Activated CD4-positive, CD25-positive, alpha-beta regulatory T cell (primary cell): ENCODE results near the gene SLC8A1.

Experiments used
- DNase-seq, 4 experiments: peaks; one replicate each; lab custom pipeline; 2025; lab: John Stamatoyannopoulos, UW

The SLC8A1 gene

GRCh38 chr2:40352041-40352702 is 99.7 kb downstream of the SLC8A1 start:
- no peak for DNase-seq

- no peak for DNase-seq
Observed at GRCh38 chr2:40348665-40349064, 103.2 kb downstream of the SLC8A1 start.

GRCh38 chr2:40348038-40348437 is 103.9 kb downstream of the SLC8A1 start:
- no peak for DNase-seq

GRCh38 chr2:40346535-40347354 is 105.1 kb downstream of the SLC8A1 start:
- DNase-seq: no peak

GRCh38 chr2:40344364-40344763 is 107.5 kb downstream of the SLC8A1 start:
- DNase-seq: no peak

- no peak for DNase-seq
Observed at GRCh38 chr2:40343902-40344301, 108.0 kb downstream of the SLC8A1 start.

GRCh38 chr2:40341198-40341597 is 110.7 kb downstream of the SLC8A1 start:
- DNase-seq: no peak

GRCh38 chr2:40339026-40339425 is 112.9 kb downstream of the SLC8A1 start:
- DNase-seq: no peak

- no peak for DNase-seq
Observed at GRCh38 chr2:40332191-40332826, 119.6 kb downstream of the SLC8A1 start.

GRCh38 chr2:40330096-40330495 is 121.8 kb downstream of the SLC8A1 start:
- no peak for DNase-seq

GRCh38 chr2:40329739-40330030 is 122.2 kb downstream of the SLC8A1 start:
- no peak for DNase-seq

- no peak for DNase-seq
Observed at GRCh38 chr2:40325116-40325515, 126.8 kb downstream of the SLC8A1 start.

- no peak for DNase-seq
Observed at GRCh38 chr2:40324656-40325055, 127.2 kb downstream of the SLC8A1 start.

GRCh38 chr2:40321822-40322221 is 130.1 kb downstream of the SLC8A1 start:
- DNase-seq: no peak

GRCh38 chr2:40321016-40321623 is 130.8 kb downstream of the SLC8A1 start:
- no peak for DNase-seq

GRCh38 chr2:40318921-40319320 is 133.0 kb downstream of the SLC8A1 start:
- no peak for DNase-seq

GRCh38 chr2:40317761-40318160 is 134.1 kb downstream of the SLC8A1 start:
- no peak for DNase-seq

GRCh38 chr2:40317046-40317445 is 134.8 kb downstream of the SLC8A1 start:
- no peak for DNase-seq

GRCh38 chr2:40316620-40317019 is 135.3 kb downstream of the SLC8A1 start:
- no peak for DNase-seq

- DNase-seq: no peak
Observed at GRCh38 chr2:40315683-40316082, 136.2 kb downstream of the SLC8A1 start.

GRCh38 chr2:40311026-40311425 is 140.9 kb downstream of the SLC8A1 start:
- no peak for DNase-seq

- DNase-seq: no peak
Observed at GRCh38 chr2:40310303-40310702, 141.6 kb downstream of the SLC8A1 start.

- no peak for DNase-seq
Observed at GRCh38 chr2:40304340-40304739, 147.6 kb downstream of the SLC8A1 start.
